SU-DHL-6 (cell line): ENCODE data around the gene MATK.

ENCODE experiments used
- H2AFZ ChIP-seq: fragments of 200-600 bp; sonication (generic); 2 replicates; pipeline ENCODE4 v1.6.1; 2014; ENCODE audit warnings: low read depth, mild to moderate bottlenecking, moderate library complexity, mixed read lengths, antibody characterized with exemption, low read length; ENCODE audit not compliant: severe bottlenecking
- H3F3A ChIP-seq: fragments of 200-600 bp; shearing (Covaris generic); 2 replicates; pipeline ENCODE4 v1.6.0; 2016; ENCODE audit warnings: antibody characterized with exemption, mild to moderate bottlenecking; ENCODE audit not compliant: insufficient read depth
- H3K27ac ChIP-seq: fragments of 200-600 bp; sonication (generic); 2 replicates; pipeline ENCODE4 v1.5.1; 2016; ENCODE audit warnings: low read depth, mild to moderate bottlenecking, low read length, moderate library complexity, mixed read lengths
- H3K27me3 ChIP-seq: fragments of 200-600 bp; sonication (generic), shearing (Covaris generic); 2 replicates; pipeline ENCODE4 v1.6.0; 2014; ENCODE audit warnings: mild to moderate bottlenecking, low read length
- H3K36me3 ChIP-seq: fragments of 200-600 bp; sonication (generic); 2 replicates; pipeline ENCODE4 v1.6.1; 2014; ENCODE audit warnings: mild to moderate bottlenecking, low read length, mixed read lengths
- H3K4me2 ChIP-seq: fragments of 300-600, 200-600 bp; shearing (Covaris generic), sonication (generic); 2 replicates; pipeline ENCODE4 v1.6.0; 2014; ENCODE audit warnings: low read length, low read depth, mild to moderate bottlenecking; ENCODE audit not compliant: poor library complexity, severe bottlenecking
- H3K4me3 ChIP-seq: fragments of 200-600 bp; sonication (generic); 2 replicates; pipeline ENCODE4 v1.5.1; 2014; ENCODE audit warnings: antibody characterized with exemption, low read length, mild to moderate bottlenecking, mixed read lengths; ENCODE audit not compliant: insufficient read depth, poor library complexity, severe bottlenecking
- H3K79me2 ChIP-seq: fragments of 200-600 bp; sonication (generic); 2 replicates; pipeline ENCODE4 v1.6.1; 2014; ENCODE audit warnings: mild to moderate bottlenecking, low read length, moderate library complexity; ENCODE audit not compliant: insufficient read depth
- H3K9ac ChIP-seq: fragments of 200-600 bp; sonication (generic); 2 replicates; pipeline ENCODE4 v1.7.0; 2014; ENCODE audit warnings: mild to moderate bottlenecking, low read length
- H3K9me2 ChIP-seq: fragments of 200-600 bp; sonication (generic); replicated peaks from 2 replicates; pipeline ENCODE4 v1.6.1; 2014; ENCODE audit warnings: low read length; ENCODE audit not compliant: insufficient read depth
- H3K9me3 ChIP-seq: fragments of 200-600 bp; sonication (generic); 2 replicates; pipeline ENCODE4 v1.6.1; 2014; ENCODE audit warnings: low read length, mixed read lengths; ENCODE audit not compliant: insufficient read depth
- H4K20me1 ChIP-seq: fragments of 200-600 bp; sonication (generic); 2 replicates; pipeline ENCODE4 v1.6.1; 2014; ENCODE audit warnings: low read depth, mild to moderate bottlenecking, antibody characterized with exemption, low read length, moderate library complexity, mixed read lengths
- EZH2phosphoT487 ChIP-seq: fragments of 200-600 bp; sonication (generic), shearing (Covaris generic); conservative IDR thresholded peaks from 2 replicates; pipeline ENCODE4 v1.6.1; 2018; ENCODE audit warnings: mild to moderate bottlenecking, antibody characterized with exemption, low read length, moderate library complexity, mixed read lengths
- TF ChIP-seq, protein P1 (sequence below): fragments of 200-600 bp; sonication (generic); IDR thresholded peaks from one replicate; pipeline ENCODE4 v1.5.1; 2017; ENCODE audit warnings: antibody characterized with exemption, mild to moderate bottlenecking, low read length, moderate library complexity; ENCODE audit not compliant: insufficient read depth, poor library complexity, severe bottlenecking

The MATK gene

DNA sequence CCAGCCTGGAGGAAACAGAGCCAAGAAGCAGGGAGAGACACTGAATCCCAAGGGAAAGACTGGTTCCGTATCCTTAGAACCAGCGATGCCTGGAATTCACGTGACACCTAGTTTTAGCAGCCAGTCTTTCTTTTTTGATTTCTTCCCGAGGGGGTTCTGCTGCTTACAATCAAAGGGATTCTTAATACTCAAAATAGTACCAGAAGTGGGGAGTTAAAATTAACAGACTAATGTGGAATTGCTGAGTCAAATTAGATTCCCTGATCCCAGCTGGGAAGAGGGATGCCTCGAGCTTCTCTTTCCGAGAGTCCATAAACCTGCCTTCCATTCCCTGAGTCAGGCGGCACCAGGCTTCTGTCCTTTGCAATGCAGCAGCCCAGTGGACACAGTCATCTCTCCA, 4.8 kb upstream of the MATK start:
- H3K4me2 ChIP-seq, result no peak overlapping the region

DNA sequence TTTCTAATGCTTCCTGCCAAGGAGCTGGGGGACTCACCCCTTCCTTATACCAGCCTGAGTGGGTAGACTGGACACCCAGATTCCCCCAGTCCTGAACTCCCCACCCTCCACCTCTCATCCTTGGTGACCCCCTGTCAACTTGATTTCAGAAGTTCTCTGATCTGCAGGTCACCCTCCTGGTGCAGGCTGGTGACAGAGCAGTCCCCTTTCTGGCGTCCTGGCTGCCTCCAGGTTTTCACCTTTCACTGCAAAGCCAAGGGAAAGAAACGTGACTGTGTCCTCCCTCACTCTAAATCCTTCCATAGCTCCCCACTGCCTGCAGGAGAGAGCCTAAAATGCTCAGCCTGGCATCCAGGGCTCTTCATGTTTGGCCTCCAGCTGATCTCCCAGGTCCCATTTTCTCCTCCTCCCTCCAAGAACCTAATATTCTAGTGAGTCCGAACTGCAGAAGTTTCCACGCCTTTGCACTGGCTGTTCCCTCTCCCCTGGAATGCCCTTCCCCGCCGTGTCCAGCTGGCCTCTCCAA, 4.1 kb upstream of the MATK start:
- Histone ChIP-seq H3K27me3 (no peaks in the 10 kb centered on the region), H3K4me2 (no peak overlapping the region), H3K36me3 (no peaks in the 10 kb centered on the region), H2AFZ (no peak overlapping the region), H3K9me3 (no peaks in the 10 kb centered on the region), H3K9me2 (no peaks in the 10 kb centered on the region), H3K27ac (no peak overlapping the region), H3K9ac (no peak overlapping the region), H3F3A (no peaks in the 10 kb centered on the region), H3K79me2 (no peaks in the 10 kb centered on the region), H3K4me3 (no peak overlapping the region), H4K20me1 (no peaks in the 10 kb centered on the region)
- TF ChIP-seq EZH2phosphoT487, result no peak
- TF ChIP-seq, protein P1, sequence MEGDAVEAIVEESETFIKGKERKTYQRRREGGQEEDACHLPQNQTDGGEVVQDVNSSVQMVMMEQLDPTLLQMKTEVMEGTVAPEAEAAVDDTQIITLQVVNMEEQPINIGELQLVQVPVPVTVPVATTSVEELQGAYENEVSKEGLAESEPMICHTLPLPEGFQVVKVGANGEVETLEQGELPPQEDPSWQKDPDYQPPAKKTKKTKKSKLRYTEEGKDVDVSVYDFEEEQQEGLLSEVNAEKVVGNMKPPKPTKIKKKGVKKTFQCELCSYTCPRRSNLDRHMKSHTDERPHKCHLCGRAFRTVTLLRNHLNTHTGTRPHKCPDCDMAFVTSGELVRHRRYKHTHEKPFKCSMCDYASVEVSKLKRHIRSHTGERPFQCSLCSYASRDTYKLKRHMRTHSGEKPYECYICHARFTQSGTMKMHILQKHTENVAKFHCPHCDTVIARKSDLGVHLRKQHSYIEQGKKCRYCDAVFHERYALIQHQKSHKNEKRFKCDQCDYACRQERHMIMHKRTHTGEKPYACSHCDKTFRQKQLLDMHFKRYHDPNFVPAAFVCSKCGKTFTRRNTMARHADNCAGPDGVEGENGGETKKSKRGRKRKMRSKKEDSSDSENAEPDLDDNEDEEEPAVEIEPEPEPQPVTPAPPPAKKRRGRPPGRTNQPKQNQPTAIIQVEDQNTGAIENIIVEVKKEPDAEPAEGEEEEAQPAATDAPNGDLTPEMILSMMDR, result no peak

More for the DNA sequence above, 4.8 kb upstream of the MATK start:
- H3K9me3 ChIP-seq, result no peaks in the 10 kb centered on the region
- H3K79me2 ChIP-seq, result no peaks in the 10 kb centered on the region
- no peak overlapping the region for H3K27ac ChIP-seq
- no peak for TF ChIP-seq EZH2phosphoT487
- TF ChIP-seq, protein P1, result no peak
- H3F3A ChIP-seq, result no peaks in the 10 kb centered on the region
- no peaks in the 10 kb centered on the region for H4K20me1 ChIP-seq
- H3K9me2 ChIP-seq, result no peaks in the 10 kb centered on the region
- no peak overlapping the region for H2AFZ ChIP-seq
- no peaks in the 10 kb centered on the region for H3K27me3 ChIP-seq
- no peak overlapping the region for H3K4me3 ChIP-seq
- no peak overlapping the region for H3K9ac ChIP-seq
- H3K36me3 ChIP-seq, result no peaks in the 10 kb centered on the region

DNA sequence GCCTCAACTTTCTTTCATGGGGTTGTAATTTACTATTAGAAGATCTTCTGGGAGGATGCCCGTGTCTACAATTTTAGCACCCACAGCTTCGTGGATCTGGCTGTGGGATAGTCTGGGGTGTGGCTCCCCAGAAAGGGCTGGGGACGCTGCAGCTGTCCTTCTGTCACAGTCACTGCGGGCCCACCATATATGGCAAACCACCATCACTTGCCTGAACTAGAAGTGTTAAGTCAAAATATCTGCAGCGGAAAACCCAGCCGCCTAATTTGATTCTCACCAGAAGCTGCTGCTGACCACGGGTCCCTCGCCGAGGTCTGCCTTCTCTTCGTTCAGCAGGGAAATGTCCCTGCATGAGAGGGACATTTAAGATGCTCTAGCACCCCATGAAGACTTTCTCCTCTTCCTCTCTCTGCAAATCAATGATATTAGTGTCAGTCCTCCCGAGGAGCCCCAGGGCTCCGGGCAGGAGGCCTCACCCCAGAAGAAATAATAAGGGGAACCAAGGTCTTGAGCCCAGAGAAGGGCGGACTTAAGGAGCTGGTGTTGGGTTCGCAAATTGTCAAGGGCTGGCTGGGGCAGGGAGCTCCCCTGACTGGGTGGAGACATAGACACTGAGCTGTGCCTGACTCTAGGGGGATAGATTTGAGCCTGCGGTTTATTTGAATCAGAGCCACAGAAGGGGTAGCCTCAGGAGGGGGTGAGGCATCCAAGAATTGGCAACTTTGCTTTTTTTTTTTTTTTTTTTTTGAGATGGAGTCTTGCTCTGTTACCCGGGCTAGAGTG, 3.0 kb upstream of the MATK start:
- Histone ChIP-seq H3F3A (no peaks in the 10 kb centered on the region), H3K4me3 (no peak overlapping the region), H3K9me2 (no peaks in the 10 kb centered on the region), H2AFZ (no peak overlapping the region), H4K20me1 (no peaks in the 10 kb centered on the region), H3K27me3 (no peaks in the 10 kb centered on the region), H3K36me3 (no peaks in the 10 kb centered on the region), H3K9me3 (no peaks in the 10 kb centered on the region), H3K9ac (no peak overlapping the region), H3K79me2 (no peaks in the 10 kb centered on the region), H3K4me2 (no peak overlapping the region), H3K27ac (no peak overlapping the region)
- no peak for TF ChIP-seq EZH2phosphoT487
- TF ChIP-seq, protein P1, result no peak
